M059J (cell line): ENCODE data around the gene LTBR. TPM values are rescaled to one million over a fixed set of nuclear protein-coding genes. Genes with fewer than 3 reads are reported as not detected.
"Not testable (repeated sequence)": the region's sequence is repeated elsewhere in the genome, so short reads cannot be mapped to it uniquely, and the experiment has no call there.

Source experiments
- DNase-seq: peaks from one replicate; pipeline ENCODE4 v3.0.0-alpha.2; 2012; ENCODE audit warnings: low read depth
- total RNA-seq: library from RNA; depleted of rRNA; stranded (reverse); fragments of >200 nt; shearing (Covaris generic); gene quantifications from 2 replicates; pipeline ENCODE4 v1.2.3, GENCODE V29; 2014; rRNA removed

LTBR gene
- total RNA-seq, 1 experiment from 2014 or later: 0.49 TPM

- DNase-seq: no peak
Measured at GRCh38 chr12:6425590-6426531, 41.9 kb downstream of the LTBR start.

GRCh38 chr12:6426882-6427671 is 43.1 kb downstream of the LTBR start:
- no peak for DNase-seq

- DNase-seq: not testable (repeated sequence)
Measured at GRCh38 chr12:6427796-6428195, 43.8 kb downstream of the LTBR start.

- DNase-seq: no peak
Measured at GRCh38 chr12:6428326-6428725, 44.4 kb downstream of the LTBR start.

- DNase-seq: peak; percentile 96
Measured at GRCh38 chr12:6430124-6430989, 46.4 kb downstream of the LTBR start.

- no peak for DNase-seq
Measured at GRCh38 chr12:6432991-6433390, 49.0 kb downstream of the LTBR start.

- DNase-seq: no peak
Measured at GRCh38 chr12:6434205-6435140, 50.5 kb downstream of the LTBR start.

- no peak for DNase-seq
Measured at GRCh38 chr12:6435961-6436715, 52.2 kb downstream of the LTBR start.

- no peak for DNase-seq
Measured at GRCh38 chr12:6437586-6437985, 53.6 kb downstream of the LTBR start.

- DNase-seq: no peak
Measured at GRCh38 chr12:6438345-6438744, 54.4 kb downstream of the LTBR start.

GRCh38 chr12:6440391-6440790 is 56.4 kb downstream of the LTBR start:
- no peak for DNase-seq

Other genes with a start within 250 kb of the LTBR start
- gene CD9, start 183.8 kb upstream of the LTBR start, total RNA-seq: 72.4 and 86.2 TPM in 2 replicates
- gene PLEKHG6, start 73.5 kb upstream of the LTBR start, total RNA-seq: 0.05 TPM in 1 of 2 replicates, not detected in the other
- 180 and 233 TPM in 2 replicates for gene TNFRSF1A, start 42.1 kb upstream of the LTBR start, total RNA-seq
- gene SCNN1A, start 8.6 kb upstream of the LTBR start, total RNA-seq: 1.5 and 4.5 TPM in 2 replicates
- gene CD27, start 60.8 kb downstream of the LTBR start, total RNA-seq: not detected in 2 replicates
- 5.4 and 12.1 TPM in 2 replicates for gene TAPBPL, start 67.9 kb downstream of the LTBR start, total RNA-seq
- gene VAMP1, start 86.5 kb downstream of the LTBR start, total RNA-seq: 0.96 and 2.6 TPM in 2 replicates
- gene MRPL51, start 109.1 kb downstream of the LTBR start, total RNA-seq: 141 and 159 TPM in 2 replicates
- 61.8 and 117 TPM in 2 replicates for gene NCAPD2, start 109.9 kb downstream of the LTBR start, total RNA-seq
- gene GAPDH, start 150.4 kb downstream of the LTBR start, total RNA-seq: 6,702 and 8,157 TPM in 2 replicates
- 5.4 and 13.4 TPM in 2 replicates for gene IFFO1, start 171.9 kb downstream of the LTBR start, total RNA-seq
- gene NOP2, start 184.1 kb downstream of the LTBR start, total RNA-seq: 29.8 and 47.0 TPM in 2 replicates
- gene CHD4, start 223.2 kb downstream of the LTBR start, total RNA-seq: 131 and 207 TPM in 2 replicates